Suppressor macrophage treated with lipopolysaccharide for 4 hours (primary cell): Measurements from ENCODE around the gene QKI.

ENCODE experiments used
- DNase-seq: peaks from one replicate; pipeline ENCODE4 v3.0.0-alpha.2; 2020

Gene QKI

GRCh38 chr6:163491737-163492300, 77.3 kb downstream of the QKI start:
- DNase-seq: no peak

GRCh38 chr6:163494279-163494727, 79.8 kb downstream of the QKI start:
- no peak for DNase-seq

- DNase-seq: no peak
These were observed 81.7 kb downstream of the QKI start for GRCh38 chr6:163496205-163496604.

- no peak for DNase-seq
These were observed 85.6 kb downstream of the QKI start for GRCh38 chr6:163500105-163500504.

GRCh38 chr6:163501026-163501425, 86.5 kb downstream of the QKI start:
- DNase-seq: no peak

GRCh38 chr6:163501439-163501838, 86.9 kb downstream of the QKI start:
- no peak for DNase-seq

- no peak for DNase-seq
These were observed 90.6 kb downstream of the QKI start for GRCh38 chr6:163504984-163505640.

- no peak for DNase-seq
These were observed 93.4 kb downstream of the QKI start for GRCh38 chr6:163507965-163508364.

- DNase-seq: no peak
These were observed 98.5 kb downstream of the QKI start for GRCh38 chr6:163513003-163513402.

GRCh38 chr6:163513570-163514166, 99.2 kb downstream of the QKI start:
- DNase-seq: no peak

GRCh38 chr6:163516908-163517307, 102.4 kb downstream of the QKI start:
- DNase-seq: no peak

- DNase-seq: no peak
These were observed 106.4 kb downstream of the QKI start for GRCh38 chr6:163520956-163521355.

- DNase-seq: no peak
These were observed 107.5 kb downstream of the QKI start for GRCh38 chr6:163522033-163522432.

GRCh38 chr6:163525926-163526325, 111.4 kb downstream of the QKI start:
- DNase-seq: no peak

GRCh38 chr6:163526346-163526745, 111.8 kb downstream of the QKI start:
- DNase-seq: no peak

GRCh38 chr6:163527291-163527690, 112.8 kb downstream of the QKI start:
- no peak for DNase-seq

GRCh38 chr6:163529605-163530004, 115.1 kb downstream of the QKI start:
- DNase-seq: peak; percentile 22

GRCh38 chr6:163530406-163530805, 115.9 kb downstream of the QKI start:
- DNase-seq: no peak

GRCh38 chr6:163531122-163531521, 116.6 kb downstream of the QKI start:
- DNase-seq: peak; percentile 51

GRCh38 chr6:163532526-163533078, 118.1 kb downstream of the QKI start:
- DNase-seq: no peak

- peak; percentile 78 for DNase-seq
These were observed 118.9 kb downstream of the QKI start for GRCh38 chr6:163533443-163533842.

- DNase-seq: peak; percentile 51
These were observed 122.3 kb downstream of the QKI start for GRCh38 chr6:163536770-163537169.

- no peak for DNase-seq
These were observed 123.8 kb downstream of the QKI start for GRCh38 chr6:163538331-163538730.

GRCh38 chr6:163539101-163539762, 124.7 kb downstream of the QKI start:
- no peak for DNase-seq
